SHP77 treated with DMSO at 0.1 percent for 48 hours (cell line): ENCODE data around the gene NXT1.
"Not testable (repeated sequence)": the region's sequence is repeated elsewhere in the genome, so short reads cannot be mapped to it uniquely, and the experiment has no call there.

Source experiments
- DNase-seq: peaks from one replicate; lab custom pipeline; 2025; lab: John Stamatoyannopoulos, UW

Gene NXT1

DNA sequence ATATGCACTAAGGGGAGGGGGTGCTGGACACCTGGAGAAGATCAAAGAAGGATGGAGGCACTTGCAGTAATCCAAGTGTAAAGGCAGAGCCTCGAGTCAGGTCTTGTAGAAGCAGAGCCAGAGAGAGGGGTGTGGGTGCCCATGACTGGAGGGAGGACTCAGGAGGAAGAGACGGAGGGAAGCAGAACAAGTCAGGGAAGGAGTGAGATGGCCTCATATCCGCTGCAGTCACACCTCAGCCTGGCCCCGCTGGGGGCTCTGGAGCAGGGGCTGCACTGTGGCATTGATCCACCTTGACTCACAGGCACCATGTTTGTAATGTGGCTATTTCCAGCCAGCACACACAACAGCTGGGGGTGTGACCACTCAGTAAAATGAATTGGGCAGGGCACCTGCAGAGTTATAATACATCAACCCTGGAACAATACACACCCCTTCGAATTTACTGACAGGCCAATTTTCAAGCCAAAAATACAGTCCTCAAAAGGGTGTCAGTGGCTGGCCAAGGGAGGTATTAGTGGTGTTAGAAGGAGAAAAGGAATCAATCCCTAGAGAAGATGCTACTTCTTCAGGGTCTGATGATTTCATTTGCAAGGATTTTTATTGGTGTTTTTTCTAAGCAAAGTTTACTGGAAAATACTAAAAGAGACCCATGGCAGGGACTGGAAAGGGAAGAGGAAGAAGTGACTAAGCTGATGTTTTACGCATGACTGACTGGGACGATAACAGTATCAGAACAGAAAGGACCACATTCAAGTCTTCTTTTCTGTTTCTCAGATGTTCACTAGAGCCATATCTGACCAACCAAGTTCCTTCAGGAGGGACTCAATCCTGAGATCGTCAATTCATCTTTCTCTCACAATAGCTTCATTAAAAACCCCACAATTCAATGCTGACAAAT lies 18.9 kb upstream of the NXT1 start:
- DNase-seq = no peak

DNA sequence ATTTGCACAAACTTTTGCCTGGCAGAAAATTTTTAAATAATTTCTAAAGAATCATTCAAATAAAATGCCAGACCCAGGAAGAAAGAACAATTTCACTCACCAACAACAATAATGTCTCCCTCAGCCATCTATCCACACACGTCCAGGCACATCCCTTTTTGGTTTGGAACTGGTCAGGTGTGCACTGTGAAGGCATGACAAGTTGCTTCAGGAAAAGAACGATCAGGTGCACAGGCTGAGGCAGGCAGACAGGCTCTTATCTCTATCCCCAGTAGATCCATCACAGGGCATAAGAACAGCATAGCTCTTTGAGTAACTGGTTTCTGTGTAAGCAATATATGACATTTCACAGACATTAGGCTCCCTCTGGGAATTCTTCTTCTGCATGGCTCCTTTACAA lies 18.1 kb upstream of the NXT1 start:
- DNase-seq = no peak

DNA sequence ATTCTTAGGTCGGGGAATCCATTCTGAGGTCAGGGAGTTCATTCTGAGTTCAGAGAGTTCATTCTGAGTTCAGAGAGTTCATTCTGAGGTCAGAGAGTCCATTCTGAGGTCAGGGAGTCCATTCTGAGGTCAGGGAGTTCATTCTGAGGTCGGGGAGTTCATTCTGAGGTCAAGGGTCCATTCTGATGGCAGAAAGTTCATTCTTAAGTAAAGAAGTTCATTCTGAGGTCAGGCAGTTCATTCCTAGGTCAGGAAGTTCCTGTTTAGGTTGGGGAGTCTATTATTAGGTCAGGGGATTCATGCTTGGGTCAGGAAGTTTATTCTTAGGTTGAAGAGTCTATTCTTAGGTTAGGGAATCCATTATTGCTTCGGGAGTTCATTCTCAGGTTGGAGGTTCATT lies 16.5 kb upstream of the NXT1 start:
- DNase-seq = no peak

DNA sequence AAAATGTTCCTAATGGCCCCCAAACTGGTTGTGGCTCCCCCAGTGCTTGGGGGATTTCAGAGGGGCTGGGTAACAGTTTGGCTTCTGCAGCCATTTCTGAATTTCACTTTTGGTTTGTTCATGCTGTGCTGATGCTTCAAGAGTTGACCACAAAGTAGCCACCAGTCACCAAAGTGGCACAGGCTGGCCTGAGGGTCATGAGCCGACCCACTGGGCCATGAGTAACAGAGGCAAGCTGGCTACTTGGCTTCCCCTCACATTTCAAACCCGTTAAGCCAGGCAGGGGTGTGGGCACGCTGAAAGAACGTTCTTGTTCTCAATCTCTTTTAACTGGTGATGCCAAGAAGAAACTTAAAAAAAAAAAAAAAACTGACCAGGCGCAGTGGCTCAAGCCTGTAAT lies 15.1 kb upstream of the NXT1 start:
- DNase-seq = no peak

DNA sequence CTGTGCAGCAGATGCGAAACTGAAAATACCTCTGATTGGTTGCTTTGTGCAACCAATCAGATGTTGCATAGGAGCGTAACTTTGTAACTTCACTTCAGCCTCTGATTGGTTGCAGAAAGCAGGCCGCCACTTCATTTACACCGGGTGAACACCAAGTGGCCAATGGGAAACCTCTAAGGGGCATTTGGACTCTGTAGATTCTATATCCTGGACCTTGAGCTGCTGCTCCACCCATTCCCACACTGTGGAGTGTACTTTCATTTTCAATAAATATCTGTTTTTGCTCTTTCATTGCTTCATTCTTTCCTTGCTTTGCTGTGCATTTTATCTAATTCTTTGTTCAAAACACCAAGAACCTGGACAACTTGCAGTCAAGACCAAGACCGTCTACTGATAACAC lies 14.1 kb upstream of the NXT1 start:
- DNase-seq = no peak

DNA sequence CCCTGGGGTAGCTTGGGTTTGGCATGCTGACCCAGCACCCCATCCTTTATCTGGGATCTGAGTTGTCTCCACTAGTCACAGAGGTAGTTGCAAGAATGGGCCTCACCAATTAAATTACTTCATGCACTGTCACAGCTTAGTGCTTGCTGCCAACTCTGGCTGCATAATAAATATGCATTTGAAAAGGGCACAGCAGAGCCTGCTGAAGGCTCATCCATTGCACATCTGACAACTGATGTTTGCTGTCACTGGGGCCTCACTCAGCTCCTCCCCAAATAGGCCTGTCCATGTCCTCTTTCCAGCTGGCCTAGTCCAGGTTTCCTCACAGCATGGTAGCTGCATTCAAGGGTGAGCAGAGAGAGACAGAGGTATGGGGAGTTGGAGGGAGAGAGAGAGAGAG lies 13.3 kb upstream of the NXT1 start:
- DNase-seq = no peak

DNA sequence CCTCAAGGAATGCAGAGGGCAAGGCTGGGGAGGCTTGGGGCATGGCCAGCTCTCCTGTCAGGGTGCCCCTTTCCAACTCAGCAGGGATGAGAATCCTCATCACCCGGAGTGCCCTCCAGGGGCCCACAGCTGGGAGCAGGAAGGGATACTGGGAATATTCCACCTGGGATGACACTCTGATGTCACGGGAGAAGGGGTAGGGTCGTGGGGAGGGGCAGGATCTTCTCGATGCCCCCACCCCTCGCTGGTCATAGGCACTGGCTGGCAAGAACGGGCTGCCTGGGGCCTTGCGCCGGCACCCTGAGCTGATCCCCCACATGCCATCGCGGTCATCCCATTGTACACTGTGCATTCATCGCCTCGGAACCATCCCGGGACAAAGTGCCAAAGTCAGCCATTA lies 10.6 kb upstream of the NXT1 start:
- no peak for DNase-seq

DNA sequence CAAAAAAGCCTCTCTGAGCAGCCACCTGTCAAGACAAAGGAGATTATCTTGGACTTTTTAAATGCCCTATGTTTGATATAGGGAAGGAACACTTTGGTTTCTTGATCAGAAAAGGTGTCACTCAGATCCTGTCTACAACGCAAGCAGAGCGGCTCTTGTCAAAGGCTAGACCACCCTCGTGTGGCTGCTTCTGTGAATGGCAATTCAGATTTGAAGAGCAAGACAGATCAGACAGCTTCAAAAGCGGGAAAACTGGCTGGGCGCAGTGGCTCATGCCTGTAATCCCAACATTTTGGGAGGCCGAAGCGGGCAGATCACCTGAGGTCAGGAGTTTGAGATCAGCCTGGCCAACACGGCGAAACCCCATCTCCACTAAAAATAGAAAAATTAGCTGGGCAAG lies 10.1 kb upstream of the NXT1 start:
- peak; percentile 62 for DNase-seq

DNA sequence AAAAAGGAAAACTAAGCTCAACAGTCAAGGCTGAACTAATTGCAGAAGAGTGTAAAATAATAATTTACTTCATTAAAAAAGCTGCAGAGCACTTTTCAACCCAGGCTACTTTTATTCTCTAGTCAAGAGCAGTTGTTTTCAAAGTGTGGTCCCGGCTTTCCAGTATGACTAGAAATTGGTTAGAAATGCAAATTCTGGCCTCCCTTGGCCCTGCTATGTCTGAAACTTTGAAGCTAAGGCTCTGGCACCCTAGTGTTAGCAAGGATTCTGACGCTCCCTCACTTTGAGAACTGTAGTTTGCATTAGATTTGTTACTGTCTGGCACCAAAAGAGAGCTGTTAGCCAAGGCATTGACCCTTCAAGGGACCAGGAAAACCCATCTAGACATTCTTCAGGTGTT lies 9.5 kb upstream of the NXT1 start:
- DNase-seq = no peak

DNA sequence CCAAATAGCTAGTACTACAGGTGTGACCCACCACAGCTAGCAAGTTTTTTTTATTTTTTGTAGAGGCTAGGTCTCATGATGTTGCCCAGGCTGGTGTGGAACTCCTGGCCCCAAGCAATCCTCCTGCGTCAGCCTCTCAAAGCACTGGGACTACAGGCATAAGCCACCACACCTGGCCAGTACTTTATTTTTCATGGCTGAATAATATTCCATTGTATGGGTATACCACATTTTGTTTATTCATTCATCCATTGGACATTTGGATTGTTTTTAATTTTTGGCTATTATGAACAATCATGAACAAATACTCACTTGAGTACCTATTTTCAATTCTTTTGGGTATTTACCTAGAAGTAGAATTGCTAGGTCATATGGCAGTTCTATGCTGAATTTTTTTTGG lies 7.0 kb upstream of the NXT1 start:
- DNase-seq = no peak

DNA sequence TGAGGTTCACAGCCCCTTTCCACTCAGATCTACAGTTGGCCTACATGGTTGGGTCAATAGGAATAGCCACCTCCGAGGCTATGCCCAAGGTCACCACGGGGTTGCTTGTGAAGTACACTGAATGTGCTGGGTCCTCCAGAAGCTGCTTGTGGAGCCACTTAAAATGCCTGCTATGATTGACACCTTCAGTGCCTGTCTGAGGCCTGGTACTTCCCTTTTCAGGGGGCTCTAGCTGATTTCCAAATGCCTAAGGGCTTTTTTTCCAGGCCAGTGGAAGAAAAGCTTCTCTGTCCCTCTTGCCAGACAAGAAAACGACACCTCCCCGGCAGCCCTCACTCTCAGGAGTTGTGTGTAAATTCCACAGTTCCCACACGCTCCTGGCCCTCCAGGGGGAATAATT lies 6.3 kb upstream of the NXT1 start:
- DNase-seq = no peak

DNA sequence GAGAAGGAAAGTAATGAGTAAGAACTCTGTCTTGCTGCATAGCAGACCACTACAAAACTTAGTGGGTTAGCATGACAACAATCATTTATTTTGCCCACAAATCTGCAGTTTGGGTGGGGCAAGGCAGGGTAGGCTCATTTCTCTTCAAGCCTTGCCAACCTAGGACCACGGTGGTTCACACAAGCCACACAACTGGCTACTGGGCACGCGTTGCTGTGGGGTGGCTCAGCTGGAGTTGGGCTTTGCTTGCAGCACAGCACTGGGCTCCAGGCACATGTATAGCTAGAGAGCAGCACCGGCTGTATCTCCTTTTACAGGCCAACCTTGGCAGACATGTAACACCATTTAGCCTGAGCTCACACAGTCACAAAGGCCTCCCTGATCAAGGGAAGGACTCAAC lies 4.6 kb upstream of the NXT1 start:
- no peak for DNase-seq

DNA sequence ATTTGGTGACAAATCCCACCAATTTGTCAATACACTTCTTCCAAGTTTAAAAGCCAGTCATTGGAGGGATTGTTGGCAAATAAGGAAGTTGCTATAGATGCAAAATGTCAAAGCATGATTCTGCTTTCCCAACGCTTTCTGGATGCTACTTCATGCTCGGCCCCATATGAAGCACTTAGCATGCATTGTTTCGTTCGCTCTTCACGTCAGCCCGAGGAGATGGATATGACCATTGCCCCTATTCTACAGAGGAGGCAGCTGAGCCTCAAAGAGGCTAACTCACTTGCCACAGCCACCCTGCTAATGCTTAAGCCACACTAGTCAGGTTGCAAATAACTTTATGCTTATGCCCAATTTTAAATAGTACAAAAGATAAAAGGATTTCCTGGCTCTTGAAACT lies 2.8 kb upstream of the NXT1 start:
- no peak for DNase-seq

DNA sequence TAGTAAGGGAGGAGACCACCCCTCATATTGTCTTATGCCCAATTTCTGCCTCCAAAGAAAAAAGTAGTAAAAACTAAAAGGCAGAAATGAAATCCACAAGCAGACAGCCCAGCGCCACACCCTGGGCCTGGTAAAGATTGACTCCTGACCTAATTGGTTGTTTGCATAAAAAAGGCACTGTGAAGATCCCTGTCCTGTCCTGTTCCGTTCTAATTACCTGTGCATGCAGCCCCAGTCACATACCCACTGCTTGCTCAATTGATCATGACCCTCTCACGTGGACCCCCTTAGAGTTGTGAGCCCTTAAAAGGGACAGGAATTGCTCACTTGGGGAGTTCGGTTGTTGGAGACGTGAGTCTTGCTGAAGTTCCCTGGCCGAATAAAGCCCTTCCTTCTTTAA lies 2.1 kb upstream of the NXT1 start:
- not testable (repeated sequence) for DNase-seq

DNA sequence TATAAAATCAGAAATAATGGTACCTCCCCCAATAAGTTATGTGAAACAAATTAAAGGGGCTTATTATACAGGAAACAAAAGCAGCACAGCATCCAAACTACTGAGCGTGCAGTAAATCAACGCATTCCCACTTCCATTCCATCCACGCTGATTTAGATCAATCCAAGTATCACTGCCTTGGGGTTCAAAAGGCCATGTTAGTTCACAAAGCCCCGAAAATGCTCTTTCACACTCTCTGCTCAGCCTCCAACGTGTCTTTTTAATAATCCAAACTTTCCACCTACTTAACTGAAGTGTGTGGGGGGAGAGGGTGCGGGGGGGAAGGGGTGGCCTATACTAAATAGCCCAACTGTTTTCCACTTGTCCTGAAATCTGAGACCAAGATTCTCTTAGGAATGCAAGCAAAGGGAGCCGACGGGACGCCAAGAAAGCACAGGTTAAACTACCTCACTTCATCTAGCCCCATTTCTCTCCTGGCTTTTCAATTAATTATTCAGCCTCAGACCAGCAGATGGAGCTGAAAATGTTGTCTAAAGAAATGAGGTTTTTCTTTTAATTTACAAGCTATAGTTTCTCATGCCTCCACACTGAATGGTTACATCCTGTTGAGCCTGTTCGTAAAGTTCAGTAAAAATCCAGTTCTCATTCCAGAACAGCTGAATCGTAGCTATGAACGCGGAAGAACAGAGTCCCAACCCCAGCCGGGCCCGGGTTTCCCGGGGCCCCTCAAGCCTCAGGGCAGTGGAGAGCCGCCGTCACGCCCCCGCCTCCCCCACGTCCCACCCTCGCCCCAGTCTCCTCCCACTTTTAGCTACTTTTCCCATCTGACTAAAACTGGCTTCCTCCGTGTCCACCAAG lies 1.0 kb upstream of the NXT1 start:
- DNase-seq = peak; percentile 79

DNA sequence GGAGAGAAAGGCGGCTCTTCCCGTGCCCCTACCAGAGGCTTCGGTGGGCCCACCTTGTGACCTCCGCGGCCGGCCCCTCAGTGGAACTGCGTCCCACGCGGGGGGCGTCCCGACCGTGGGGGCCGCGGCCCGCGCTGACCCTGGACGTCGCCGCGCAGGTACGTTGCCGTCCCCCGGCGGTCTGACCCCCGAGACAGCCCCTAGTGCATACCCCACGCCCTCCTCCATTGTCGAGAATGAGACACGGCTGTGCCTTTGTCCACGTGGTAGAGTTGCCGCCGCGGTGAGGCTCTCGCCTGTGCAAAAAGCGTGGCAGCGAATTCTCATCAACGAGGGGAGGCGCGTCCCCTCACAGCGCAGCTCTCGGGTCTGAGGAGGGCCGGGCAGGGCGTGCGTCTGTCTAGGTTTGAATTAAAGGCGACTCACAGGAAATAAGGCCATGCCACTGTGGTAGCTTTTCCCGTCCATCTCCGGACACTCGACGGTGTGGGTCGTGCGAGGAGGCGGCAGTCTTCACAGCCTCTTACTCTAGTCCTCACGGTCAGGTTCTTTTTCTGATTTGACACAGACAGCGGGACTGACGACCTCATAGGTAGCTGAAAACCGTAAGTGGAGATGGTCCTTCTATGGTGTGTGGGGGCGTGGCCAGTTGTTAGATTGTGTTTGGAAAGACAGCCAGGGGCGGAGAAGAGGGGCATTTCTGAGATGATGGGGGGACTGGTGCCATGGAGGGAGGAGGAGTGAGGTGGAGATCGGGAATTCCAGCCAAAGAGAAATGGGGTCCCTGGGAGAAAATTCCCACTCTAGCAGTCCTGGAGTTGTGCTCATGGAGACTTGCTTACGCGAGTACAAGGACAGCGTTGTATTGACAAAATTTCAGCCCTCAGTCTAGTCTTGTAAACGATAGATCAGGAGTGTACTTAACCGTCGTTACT lies 580 bp downstream of the NXT1 start:
- DNase-seq = peak; percentile 25

DNA sequence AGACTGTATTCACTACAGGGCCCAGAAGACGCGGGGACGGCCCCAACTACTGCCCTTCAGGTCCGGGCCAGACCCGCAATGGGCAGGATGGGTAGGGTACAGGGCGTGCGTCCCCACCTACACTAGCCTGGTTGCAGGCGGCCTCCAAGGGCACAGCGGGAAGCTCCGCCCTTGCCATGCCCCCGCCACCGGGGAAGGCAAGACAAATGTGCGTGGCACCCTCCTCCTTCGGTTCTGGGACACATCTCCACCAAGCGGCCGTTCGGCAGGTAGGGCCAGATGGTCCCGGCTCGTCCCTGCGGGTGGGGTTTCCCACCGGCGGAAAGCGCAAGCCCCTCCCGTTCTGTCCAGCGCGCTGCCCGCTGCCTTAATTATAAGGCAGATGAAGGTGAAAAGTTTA lies 5.6 kb downstream of the NXT1 start:
- DNase-seq = no peak

DNA sequence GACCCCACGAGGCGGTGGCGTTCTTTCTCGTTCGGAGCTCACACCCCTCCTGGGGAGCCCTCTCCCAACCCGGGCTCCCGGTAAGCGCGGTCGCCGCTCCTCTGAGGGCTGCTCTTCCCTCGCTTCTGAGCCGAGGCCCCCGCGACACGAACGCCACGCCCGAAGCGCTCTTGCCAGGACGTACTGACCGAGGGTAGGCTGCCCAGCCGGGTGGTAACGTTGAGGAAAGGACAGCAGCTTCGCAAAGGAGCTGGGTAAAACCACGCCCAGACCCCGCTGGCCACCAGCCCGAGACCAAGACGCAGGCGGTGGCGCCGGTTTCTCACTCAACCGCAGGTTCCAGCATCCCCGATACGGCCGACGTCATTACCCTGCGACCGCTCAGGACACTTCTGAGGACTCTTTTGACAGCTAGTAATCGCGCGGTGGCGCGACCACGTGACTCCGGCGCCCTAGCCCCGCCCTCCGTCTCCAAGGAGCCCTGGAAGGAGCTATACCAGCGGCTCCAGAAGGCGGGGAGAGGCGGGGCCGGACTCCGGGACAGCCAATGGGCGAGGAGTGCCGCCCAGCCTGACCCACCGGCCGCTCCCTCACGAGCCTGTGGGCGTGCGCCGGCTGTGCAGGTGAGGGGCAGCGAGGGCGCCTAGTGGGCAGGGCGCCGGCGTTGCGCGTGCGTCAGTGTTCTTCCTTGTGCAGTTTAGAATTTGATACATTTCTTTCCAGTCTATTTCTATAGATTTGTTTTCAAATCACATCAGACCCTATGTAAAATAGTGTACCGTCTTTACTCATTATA lies 7.4 kb downstream of the NXT1 start:
- peak; percentile 99 for DNase-seq

DNA sequence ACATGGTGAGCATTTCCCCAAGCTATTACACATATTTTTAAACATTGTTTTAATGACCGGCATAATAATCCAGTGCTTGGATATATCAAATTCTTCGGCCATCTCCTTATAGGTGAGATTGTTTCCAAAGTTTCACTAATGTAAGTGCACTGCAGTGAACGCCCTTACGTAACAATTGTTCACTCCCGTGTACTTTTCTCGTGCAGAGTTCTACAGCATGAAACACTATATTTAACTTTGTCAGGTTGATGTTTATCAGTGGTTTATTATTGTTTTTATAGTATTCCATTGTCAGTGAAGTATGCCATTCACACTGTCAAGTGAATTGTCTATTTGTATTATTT lies 7.9 kb downstream of the NXT1 start:
- no peak for DNase-seq

DNA sequence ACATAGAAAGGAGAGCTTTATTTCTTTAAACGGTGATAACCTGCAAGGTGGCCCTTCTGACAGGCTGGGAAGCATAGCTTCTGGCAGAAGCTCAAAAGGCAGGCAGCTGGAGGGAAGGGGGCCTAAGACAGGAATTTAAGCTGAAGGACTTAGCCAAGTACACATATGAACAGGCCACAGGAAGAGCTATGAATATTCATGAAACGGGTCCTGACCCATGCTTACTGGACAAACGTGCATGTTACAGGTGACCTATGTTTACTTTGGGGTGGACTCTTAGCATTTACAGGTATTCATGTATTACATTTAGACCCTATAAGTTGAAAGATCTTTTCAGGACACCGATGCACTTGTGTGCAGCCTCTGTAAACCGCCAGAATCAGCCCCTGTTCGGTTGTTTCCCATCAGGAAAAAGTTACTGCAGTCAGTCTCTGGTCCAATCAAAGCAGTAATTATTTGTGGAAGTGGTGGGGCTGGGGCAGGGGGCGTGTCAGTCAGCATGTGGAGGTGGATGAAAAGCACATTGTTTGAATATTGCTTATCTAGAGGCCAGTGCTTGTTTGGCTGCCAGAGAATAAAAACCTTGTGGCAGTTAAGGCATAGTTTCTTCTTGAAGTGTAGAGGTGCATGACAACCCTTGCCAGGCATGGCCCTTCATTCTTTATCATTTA lies 8.5 kb downstream of the NXT1 start:
- no peak for DNase-seq

DNA sequence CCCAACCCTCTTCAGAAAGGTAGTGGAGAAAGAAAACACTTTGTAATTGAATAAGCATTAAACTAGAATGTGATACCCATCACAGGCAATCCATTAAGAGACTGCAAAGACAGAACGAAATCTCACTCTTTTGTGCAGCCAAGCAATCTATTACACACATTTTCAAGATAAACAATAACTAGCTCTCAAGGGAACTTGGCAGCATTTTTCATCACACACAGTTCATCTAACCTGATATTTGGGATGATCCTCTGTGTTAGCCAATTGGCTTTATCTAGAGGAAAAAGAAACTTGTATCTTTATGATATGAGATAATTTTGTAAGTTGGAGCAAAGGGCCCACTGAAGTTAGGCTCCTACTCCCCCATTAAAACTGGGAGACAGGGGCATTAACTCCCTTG lies 9.9 kb downstream of the NXT1 start:
- no peak for DNase-seq
